GM21447 (cell line): ENCODE results near the gene C10orf62.

Source experiments
- ATAC-seq: cut with Tn5 transposase; IDR thresholded peaks from one replicate; pipeline ENCODE4 v1.9.1; 2021; ENCODE audit not compliant: unreplicated experiment

Gene C10orf62

GRCh38 chr10:97584060-97584797, 5.3 kb upstream of the C10orf62 start, which contains the start of gene HOGA1:
TSS of gene HOGA1 (plus strand) at chr10:97584389. CDS start at chr10:97584704, 315 bp downstream.
- peak; percentile 62 for ATAC-seq

DNA sequence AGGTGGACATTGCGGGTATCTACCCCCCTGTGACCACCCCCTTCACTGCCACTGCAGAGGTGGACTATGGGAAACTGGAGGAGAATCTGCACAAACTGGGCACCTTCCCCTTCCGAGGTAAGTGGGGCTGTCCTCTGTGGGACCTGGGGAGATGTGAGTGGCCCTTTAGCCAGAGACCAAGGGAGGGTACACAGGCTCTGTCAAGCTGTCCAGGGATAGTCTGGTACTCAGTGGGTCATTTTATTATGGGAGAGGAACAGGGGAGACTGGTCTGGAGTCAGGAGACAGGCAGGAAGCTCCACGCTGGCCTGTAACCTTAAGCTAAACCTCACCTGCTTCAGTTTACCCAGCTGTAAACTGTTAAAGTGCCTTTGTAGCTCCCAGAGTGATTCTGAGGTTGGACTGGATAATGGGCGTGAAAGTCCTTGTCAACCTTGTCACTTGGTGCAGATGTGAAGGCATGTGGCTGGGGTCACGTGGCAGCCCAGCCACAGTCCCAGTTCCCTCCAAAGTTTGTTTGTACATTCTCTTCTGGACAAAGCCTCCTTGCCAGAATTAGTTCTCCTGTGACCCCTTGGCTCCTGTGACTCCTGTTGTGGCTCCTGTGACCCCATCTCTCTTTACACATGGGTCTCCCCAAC, 4.6 kb upstream of the C10orf62 start:
- no peak for ATAC-seq

- no peak for ATAC-seq
Measured at GRCh38 chr10:97585439-97585811, 4.1 kb upstream of the C10orf62 start.

GRCh38 chr10:97587183-97587582, 2.3 kb upstream of the C10orf62 start:
- no peak for ATAC-seq

- ATAC-seq = no peak
Measured at GRCh38 chr10:97590082-97590747, 694 bp downstream of the C10orf62 start.

- ATAC-seq = no peak
Measured at GRCh38 chr10:97590748-97591495, 1.4 kb downstream of the C10orf62 start.

DNA sequence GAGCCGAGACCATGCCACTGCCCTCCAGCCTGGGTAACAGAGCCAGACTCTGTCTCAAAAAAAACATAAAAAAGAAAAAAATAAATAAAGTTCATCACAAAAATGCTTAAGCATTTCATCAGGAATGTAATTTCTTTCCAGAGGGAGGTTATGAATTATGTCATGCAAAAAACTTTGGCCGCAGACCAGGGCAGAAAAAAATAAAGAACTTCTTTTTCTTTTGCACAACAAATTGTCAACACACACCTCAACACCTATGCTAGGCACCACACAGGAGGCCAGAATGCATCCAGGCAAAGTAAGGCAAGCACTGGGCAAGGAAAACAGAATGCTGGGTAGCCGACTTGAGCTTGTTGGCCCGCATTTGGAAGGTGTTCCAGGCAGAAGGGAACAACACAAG, 3.9 kb downstream of the C10orf62 start:
- no peak for ATAC-seq

DNA sequence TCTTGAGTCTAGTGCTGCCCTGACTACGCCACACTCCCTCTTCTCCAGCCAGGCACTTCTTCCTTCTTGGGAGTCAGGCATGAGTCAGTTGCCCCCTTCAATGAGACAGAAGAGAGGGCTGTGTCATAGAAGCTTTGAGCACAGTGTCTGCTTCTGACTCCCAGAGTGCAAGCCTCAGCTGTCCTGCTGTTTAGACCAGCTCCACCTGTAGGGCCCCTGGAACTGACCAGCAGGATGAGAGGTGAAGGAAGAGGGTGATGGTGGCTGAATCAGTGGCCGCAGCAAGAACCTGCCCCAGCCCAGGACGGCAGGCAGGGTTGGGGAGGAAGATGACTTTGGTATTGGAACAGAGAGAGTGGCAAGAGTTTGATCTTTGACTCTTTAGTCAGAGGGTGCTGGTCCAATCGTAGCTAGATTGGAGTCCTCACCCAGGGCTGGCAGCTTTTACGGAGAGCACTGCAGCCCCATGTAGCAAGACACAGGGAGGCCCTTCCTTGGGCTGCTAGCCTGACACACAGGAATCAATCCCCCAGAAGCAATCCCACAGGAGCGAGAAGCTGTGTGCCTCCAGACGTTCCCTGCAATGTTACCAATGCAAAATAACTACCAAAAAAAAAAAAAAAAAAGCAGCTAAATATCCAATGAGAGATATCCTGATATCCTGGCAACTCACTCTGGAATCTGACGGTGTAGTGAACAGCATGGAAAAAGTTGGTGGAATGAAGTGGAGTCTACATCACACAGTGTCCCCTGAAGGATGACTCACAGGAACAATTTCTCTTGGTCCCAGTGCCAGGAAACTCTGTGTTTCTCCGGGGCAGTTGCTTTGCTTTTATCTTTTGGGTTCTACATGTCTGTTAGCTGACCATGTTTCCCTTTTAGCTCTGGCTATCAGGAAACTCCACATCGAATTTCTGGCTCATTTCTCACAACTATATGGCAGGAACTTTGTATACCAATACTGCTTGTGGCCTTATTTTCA, 6.9 kb downstream of the C10orf62 start:
- ATAC-seq = no peak

GRCh38 chr10:97597778-97598177, 8.3 kb downstream of the C10orf62 start:
- no peak for ATAC-seq

DNA sequence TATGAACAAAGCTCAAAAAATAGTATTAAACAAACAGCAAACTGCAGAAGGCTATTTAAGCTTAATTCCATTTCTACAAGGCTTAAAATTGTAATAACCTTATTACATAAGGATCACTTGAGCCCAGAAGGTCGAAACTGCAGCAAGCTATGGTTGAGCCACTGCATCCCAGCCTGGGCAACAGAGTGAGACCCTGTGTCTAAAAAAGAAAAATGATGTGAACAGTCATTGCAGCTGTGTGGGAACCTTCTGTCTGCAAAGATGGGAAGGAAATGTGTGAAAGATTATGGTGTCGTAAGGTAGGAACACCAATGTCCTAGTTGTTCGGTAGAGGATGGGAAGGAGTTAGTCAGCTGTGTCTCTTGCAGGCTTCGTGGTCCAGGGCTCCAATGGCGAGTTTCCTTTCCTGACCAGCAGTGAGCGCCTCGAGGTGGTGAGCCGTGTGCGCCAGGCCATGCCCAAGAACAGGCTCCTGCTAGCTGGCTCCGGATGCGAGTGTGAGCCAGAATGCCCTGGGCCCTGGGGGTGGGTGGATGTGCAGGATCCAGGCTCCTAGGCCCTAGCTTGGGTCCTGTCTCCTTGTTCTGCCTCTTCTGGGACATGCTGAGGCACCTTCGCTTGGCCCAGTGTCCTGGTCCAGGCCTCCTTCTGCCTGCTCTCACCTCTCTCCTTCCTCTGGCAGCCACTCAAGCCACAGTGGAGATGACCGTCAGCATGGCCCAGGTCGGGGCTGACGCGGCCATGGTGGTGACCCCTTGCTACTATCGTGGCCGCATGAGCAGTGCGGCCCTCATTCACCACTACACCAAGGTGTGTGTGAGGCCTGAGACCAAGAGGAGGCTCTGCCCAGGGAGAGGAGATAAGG, 9.1 kb downstream of the C10orf62 start:
- ATAC-seq = no peak

DNA sequence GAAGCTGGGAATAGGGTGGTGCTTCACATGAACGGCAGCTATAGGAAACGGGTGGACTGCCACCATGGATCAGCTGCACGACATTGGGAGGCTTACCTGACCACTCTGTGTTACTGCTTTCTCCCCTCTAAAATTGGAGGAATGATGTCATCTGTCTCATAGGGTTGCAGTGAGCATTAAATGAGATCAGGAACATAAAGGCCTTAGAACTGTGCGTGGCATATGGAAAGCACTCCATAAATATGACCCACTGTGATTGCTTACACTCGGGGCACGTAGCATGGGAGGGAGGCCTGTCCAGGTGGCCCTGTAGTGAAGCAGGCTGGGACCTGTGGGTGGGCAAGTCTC, 9.7 kb downstream of the C10orf62 start:
- ATAC-seq = no peak

DNA sequence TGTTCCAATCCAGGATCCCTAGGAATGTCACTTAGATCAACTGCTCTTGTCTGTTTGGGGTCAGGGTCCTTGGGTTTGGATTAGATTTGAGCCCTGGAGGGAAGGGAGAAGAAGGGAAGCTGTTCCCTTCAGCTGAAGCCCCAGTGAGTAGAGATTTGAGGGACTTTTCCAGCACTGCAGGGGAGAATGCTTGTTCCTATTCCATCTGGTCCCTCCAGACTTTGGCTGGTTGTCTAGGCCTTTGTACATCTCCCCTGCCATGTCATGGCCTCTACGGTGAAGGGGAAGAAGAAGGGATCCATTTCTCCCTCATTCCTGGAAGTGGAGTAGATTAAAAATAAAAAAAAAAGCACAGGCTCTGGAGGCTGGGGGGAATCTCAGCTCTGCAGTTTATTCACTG, 11.1 kb downstream of the C10orf62 start:
- no peak for ATAC-seq

GRCh38 chr10:97601268-97602215, 12.0 kb downstream of the C10orf62 start:
- no peak for ATAC-seq

DNA sequence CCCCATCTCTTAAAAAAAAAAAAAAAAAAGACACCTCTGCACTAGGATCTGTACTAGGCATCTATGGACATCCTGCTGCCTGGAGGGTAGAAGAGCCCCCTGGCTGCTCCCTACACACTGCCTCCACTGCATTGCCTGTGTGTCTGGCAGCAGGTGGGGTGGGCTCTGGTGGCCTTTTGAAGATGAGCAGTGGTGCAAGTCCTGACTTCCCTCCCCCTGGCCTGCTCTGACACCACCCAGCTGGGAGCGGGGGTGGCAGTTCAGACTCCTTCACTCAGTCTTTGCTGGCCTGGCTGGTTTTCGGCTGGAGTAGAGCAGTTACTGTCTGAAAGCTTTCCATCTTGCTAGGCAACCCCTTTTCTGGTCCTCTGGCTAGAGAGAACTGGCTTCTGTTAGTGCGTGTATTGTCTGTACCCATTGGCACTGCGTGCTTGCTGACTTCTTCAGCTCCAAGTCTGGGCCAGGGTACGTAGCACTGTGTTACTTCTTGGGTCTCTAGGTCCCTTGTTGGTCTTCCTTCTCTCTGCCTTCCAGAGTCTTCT, 17.6 kb downstream of the C10orf62 start:
- ATAC-seq = no peak

DNA sequence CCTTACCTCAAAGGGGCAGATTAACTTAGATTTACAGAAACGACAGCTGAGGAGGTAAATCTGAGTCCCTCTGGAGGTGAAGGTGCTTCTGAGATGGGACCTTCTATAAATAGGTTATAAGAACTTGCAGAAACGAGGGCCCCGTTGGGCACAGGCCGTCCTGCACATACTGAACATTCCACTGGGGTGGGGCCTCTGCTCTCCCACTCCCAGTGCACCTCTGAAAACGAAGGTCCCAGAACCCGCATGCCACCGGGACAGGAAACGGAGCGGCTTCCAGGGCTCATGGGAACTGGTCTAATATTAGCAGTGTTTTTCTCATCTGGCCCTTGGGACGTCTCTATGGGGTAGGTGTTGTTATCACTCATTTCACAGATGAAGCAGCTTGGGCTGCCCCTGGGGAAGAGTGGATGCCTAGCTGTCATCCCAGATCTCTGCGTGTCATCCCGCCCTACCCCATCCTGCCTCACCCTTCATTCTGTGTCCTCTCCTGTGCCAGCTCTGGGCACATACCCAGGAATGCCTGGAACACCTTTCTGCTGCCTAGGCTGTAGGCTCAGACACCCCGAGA, 19.6 kb downstream of the C10orf62 start:
- ATAC-seq = no peak

DNA sequence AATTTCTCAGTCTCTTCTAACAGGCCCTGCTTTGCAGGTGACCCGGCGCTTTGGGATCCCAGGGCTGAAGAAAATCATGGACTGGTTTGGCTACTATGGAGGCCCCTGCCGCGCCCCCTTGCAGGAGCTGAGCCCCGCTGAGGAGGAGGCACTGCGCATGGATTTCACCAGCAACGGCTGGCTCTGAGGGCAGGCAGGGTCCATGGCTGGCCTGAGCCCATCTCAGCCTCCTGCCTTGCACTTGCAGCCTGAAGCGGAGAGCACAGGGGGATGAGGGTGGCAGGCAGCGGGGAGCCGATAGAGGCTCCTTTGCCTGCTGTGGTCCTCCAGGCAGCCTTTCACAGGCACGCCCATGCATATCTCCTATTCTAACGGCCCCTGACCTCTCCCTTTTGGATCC, 22.0 kb downstream of the C10orf62 start:
- ATAC-seq = no peak

GRCh38 chr10:97612386-97612785, 22.9 kb downstream of the C10orf62 start:
- no peak for ATAC-seq

DNA sequence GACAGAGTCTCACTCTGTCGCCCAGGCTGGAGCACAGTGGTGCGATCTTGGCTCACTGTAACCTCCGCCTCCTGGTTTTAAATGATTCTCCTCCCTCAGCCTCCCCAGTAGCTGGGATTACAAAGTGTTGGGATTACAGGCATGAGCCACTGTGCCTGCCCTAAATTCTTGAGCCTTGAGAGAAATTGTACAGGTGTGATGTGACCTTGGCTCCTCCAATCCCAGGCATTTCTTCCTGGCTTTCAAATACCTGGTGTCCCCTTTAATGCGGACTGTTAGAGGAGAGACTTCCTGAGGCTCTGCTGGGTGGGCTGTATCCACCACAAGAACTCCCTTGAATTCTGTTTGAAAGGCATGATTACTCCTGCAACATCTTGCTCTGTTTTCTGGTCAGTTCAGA, 28.8 kb downstream of the C10orf62 start:
- no peak for ATAC-seq
